Breast epithelium (tissue), 3 donors: ENCODE results near the gene KPNB1.

Source experiments
- CTCF ChIP-seq, 3 donors: fragments of 450-650 bp; IDR thresholded peaks; one replicate each; pipeline ENCODE4 v1.5.1; 2016 to 2017; ENCODE audit warnings: antibody characterized with exemption in 3 of 3, mild to moderate bottlenecking in 3 of 3, moderate library complexity in 3 of 3
- POLR2AphosphoS5 ChIP-seq, 3 donors: sonication (generic); formaldehyde crosslinking; IDR thresholded peaks; one replicate each; pipeline ENCODE4 v1.6.1; 2017; ENCODE audit warnings: antibody characterized with exemption in 3 of 3

- TF ChIP-seq CTCF (IDR thresholded peaks at IDR 0.05) (no peak), POLR2AphosphoS5 (IDR thresholded peaks at IDR 0.05) (no peak)
Observed at GRCh38 chr17:47732399-47733046, 82.8 kb downstream of the KPNB1 start.
